T47D (cell line): ENCODE data around the gene SPOUT1.
"Not testable (repeated sequence)": the region's sequence is repeated elsewhere in the genome, so short reads cannot be mapped to it uniquely, and the experiment has no call there.

Experiments used
- DNase-seq, 2 experiments: peaks; one replicate each; pipeline versions ENCODE4 v3.0.0 to v3.0.0-alpha.2; 2011 to 2012; ENCODE audit warnings: low read depth in 1 of 2, low spot score in 1 of 2
- JUND ChIP-seq: IDR thresholded peaks from 2 replicates; pipeline ENCODE4 v1.6.1; 2012; ENCODE audit warnings: low read depth
- in situ Hi-C: cut with HindIII; loops from 2 replicates; pipeline ENCODE4 v1.10.0; 2016; ENCODE audit warnings: low sequenced_read_pairs, low pct_unique_long_range_greater_than_20kb

Gene SPOUT1

DNA sequence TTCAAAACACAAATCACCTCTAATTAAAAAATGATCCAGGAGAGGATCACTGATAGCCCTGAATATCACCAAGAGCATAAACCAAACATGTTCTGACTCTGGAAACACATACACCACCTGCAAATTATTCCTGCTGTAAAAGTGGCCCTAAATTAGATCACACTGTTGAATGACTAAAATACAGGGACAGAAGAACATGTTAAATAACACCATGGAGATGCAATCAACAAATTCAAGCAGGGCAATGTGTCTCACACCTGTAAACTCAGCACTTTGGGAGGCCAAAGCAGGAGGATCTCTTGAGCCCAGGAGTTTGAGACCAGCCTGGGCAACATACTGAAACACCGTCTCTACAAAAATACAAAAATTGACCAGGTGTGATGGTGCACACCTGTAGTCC is 18.2 kb upstream of the SPOUT1 start:
- no peak for TF ChIP-seq JUND
- no peak for DNase-seq
- in situ Hi-C loops = no loop called here

- DNase-seq = no peak
- in situ Hi-C loops = no loop called here
Observed at GRCh38 chr9:128846680-128847030, 17.1 kb upstream of the SPOUT1 start.

DNA sequence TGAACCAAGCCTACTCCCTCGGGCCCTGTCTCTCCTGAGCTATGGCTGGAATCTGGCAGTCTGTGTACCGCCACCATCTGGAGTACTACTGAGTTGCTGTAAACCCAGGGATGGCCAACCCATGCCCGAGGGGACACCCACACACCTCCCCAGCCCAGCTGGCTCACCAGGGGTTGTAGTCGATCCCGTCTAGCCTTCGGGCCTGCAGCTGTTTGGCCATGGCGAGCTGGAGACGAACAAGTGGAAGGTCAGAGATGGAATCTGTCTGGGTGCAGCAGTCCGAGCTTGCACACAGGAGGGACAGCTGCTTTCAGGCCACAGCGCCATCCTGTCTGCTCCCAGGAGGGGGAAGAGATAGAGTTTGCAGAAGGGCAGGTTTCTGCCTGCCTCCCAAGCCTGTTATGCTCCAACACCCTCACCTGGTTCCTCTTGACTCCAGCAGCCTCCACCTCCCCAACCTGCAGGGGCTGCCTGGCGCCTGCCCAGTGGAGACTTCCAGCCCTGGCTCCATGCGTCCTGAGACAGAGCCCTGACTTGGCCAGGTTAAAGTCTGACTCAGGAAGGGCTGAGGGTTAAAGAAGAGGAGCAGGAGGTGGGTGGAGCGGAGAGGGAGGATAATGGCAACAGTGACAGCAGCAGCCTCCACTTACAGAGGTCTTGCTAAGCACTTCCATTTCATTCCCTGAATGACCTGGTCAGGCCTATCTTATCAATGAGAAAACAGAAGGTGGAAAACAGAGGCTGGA is 15.8 kb upstream of the SPOUT1 start:
- in situ Hi-C loops = no loop called here
- TF ChIP-seq JUND = no peak

More at GRCh38 chr9:128846680-128847030, 17.1 kb upstream of the SPOUT1 start:
- TF ChIP-seq JUND = no peak

GRCh38 chr9:128843171-128843570 is 13.6 kb upstream of the SPOUT1 start:
- DNase-seq, in situ Hi-C loops: not testable (repeated sequence)

More for the DNA sequence above, 15.8 kb upstream of the SPOUT1 start:
- peak; percentile 76 to 88 for DNase-seq

GRCh38 chr9:128841694-128842492 is 12.3 kb upstream of the SPOUT1 start:
- in situ Hi-C loops = no loop called here
- TF ChIP-seq JUND = no peak
- DNase-seq = no peak

- in situ Hi-C loops = no loop called here
- peak in 1 of 2 experiments; percentile 44 for DNase-seq
Observed at GRCh38 chr9:128840524-128840923, 10.9 kb upstream of the SPOUT1 start.

GRCh38 chr9:128838338-128838737 is 8.7 kb upstream of the SPOUT1 start:
- in situ Hi-C loops = no loop called here
- DNase-seq = no peak
- no peak for TF ChIP-seq JUND

More at GRCh38 chr9:128840524-128840923, 10.9 kb upstream of the SPOUT1 start:
- no peak for TF ChIP-seq JUND

GRCh38 chr9:128836509-128837145 is 7.0 kb upstream of the SPOUT1 start:
- DNase-seq = no peak
- in situ Hi-C loops = no loop called here
- no peak for TF ChIP-seq JUND

GRCh38 chr9:128835246-128836210 is 5.9 kb upstream of the SPOUT1 start:
- no peak for TF ChIP-seq JUND
- no peak for DNase-seq
- in situ Hi-C loops = no loop called here

GRCh38 chr9:128833696-128834095 is 4.1 kb upstream of the SPOUT1 start:
- no peak for DNase-seq
- no peak for TF ChIP-seq JUND
- in situ Hi-C loops = no loop called here

DNA sequence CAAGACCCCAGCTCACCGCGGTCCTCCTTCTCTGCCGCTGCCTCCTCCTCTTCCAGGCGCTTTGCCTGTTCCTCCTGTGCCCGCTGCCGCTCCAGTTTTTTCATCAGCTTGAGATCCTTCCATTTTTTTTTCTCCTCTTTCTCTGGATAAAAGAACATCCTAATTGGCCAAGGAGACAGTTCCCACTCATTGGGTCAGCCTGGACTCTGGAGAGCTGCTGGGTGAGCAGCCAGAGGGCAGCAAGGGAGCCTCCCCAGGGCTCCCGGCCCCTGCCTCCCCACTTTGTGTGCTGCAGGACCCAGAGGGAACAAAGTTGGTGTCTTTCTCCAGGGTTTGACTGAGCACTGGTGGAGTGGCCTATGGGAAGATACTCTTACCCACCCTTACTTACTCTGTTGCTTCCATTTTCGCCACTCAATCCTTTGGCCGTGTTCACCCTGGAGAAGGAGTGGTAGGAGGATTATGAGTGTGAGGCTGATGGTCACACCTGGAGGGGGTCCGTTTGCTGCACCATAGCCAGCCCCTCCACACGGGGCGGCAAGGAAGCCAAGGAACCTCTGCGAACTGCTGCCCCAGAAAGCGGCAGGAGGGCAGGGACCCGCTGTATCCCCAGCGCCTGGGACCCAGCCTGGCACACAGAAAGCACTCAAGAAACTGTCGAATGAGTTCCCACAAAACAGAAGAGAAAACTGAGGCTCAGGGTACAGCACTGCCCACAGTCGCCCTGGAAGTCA is 708 bp downstream of the SPOUT1 start:
- no peak for DNase-seq
- in situ Hi-C loops = no loop called here
- no peak for TF ChIP-seq JUND
